ENCODE measurements around the gene CDK9.

Gene CDK9

DNA sequence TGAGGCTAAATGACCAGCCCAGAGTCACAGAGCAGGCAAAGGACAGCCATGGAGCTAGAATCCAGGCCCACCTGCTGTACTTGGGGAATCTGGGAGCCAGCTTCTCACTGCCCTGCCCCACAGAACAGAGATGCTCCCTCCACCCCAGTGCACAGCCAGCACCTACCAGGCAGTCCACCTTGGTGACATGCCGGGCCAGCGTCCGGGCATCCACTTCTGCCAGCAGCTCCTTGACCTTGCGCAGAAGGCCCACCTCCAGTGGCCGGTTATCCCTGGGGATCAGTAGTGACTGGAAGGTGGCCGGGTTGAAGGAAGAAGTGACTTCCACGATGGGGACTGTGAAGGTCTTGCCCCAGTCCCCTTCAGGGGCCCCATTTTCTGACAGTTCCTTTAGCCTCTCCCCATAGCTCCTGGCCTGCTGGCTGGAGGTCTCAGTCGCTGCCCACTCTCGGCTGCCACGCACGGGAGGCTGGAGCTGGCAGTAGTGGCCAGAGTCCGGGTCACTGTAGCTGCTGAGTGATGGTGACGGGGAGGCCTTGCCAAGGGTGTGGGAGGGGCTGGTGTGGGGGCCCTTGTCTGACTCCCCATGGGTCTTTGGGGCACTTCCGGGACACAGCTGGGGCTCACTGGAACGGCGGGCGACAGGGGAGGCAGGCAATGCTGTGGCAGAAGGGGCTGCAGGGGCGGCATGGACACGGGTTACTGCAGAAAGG, 41.3 kb upstream of the CDK9 start:
- no peak for TF ChIP-seq POLR2AphosphoS5 (IDR thresholded peaks at IDR 0.05; ENCODE audit: low read depth, low read length)
- TF ChIP-seq FOXP2 (optimal IDR thresholded peaks at IDR 0.05; ENCODE audit: borderline replicate concordance, extremely low read depth, extremely low read length, insufficient read depth) = no peak
- TF ChIP-seq TAF1 (IDR thresholded peaks at IDR 0.05; ENCODE audit: borderline replicate concordance, insufficient read depth, low read length) = no peak

DNA sequence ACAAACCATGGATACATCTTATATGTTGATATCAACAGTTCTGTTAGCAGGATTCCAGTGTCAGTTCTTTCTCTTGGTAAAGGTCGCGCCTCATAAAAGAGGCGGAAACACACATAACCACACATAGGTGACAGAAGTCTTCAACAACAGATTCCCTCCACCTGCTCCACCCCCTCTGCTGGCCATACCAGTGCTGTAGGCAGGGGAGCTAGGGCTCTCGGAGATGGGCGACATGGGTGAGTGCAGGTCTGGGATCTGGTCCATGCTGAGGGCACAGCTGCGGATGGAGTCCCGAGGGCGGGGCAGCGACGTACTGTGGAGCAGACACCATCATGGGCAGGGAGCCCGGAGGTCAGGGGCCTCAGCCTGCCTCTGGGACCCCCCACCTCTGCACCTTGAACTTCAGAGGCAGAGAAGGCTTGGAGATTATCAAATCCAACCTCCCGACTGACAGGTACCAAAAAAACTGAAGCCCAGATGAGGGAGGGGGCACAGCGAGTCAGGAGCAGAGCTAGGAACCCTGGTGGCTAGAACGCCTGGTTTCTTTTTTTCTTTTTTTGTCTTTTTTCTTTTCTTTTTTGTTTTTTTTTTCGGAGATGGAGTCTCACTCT, 38.8 kb upstream of the CDK9 start:
- TF ChIP-seq SIN3A (IDR thresholded peaks at IDR 0.05; ENCODE audit: borderline replicate concordance, insufficient read depth, low read length) (no peak), POLR2AphosphoS5 (IDR thresholded peaks at IDR 0.05; ENCODE audit: low read depth, low read length) (no peak), TAF1 (IDR thresholded peaks at IDR 0.05; ENCODE audit: borderline replicate concordance, insufficient read depth, low read length) (no peak), FOXP2 (optimal IDR thresholded peaks at IDR 0.05; ENCODE audit: borderline replicate concordance, extremely low read depth, extremely low read length, insufficient read depth) (no peak)
- TF ChIP-seq, protein P1, sequence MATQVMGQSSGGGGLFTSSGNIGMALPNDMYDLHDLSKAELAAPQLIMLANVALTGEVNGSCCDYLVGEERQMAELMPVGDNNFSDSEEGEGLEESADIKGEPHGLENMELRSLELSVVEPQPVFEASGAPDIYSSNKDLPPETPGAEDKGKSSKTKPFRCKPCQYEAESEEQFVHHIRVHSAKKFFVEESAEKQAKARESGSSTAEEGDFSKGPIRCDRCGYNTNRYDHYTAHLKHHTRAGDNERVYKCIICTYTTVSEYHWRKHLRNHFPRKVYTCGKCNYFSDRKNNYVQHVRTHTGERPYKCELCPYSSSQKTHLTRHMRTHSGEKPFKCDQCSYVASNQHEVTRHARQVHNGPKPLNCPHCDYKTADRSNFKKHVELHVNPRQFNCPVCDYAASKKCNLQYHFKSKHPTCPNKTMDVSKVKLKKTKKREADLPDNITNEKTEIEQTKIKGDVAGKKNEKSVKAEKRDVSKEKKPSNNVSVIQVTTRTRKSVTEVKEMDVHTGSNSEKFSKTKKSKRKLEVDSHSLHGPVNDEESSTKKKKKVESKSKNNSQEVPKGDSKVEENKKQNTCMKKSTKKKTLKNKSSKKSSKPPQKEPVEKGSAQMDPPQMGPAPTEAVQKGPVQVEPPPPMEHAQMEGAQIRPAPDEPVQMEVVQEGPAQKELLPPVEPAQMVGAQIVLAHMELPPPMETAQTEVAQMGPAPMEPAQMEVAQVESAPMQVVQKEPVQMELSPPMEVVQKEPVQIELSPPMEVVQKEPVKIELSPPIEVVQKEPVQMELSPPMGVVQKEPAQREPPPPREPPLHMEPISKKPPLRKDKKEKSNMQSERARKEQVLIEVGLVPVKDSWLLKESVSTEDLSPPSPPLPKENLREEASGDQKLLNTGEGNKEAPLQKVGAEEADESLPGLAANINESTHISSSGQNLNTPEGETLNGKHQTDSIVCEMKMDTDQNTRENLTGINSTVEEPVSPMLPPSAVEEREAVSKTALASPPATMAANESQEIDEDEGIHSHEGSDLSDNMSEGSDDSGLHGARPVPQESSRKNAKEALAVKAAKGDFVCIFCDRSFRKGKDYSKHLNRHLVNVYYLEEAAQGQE (IDR thresholded peaks at IDR 0.05; ENCODE audit: insufficient read depth in 1 of 2, low read depth in 2 of 2, low read length in 2 of 2) = no peak

DNA sequence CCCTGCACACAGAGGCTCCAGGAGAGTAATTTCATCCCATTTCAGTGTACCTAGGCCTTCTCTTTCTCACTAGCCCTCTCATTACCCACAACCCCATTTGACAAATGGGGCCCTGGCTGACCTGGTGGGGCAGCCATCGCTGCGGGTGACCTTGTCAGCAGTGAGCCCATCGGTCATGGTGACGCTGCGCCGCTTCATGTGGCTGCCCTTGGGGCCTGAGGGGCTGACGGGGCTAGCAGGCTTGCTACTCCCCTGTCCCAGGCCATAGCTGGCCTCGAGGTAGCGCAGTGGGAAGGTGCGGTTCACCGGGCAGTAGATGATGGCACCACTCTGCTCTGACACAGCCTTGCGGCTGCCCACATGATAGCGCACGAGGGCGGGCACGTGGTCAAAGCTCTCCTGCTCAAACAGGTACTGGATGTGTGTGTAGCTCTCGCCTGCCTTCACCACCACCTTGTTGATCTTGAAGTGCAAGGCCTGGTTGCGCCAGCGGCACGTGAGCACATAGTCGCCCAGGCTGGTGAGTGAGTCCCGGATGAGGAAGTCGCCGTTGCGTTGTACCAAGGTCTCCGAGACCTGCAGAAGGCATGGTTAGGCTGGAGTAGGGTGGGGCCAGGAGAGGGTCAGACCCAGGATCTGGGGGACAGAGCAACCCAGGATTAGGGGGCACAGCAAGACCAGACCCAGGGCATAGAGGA, 36.6 kb upstream of the CDK9 start:
- TF ChIP-seq, protein P1 (IDR thresholded peaks at IDR 0.05; ENCODE audit: insufficient read depth in 1 of 2, low read depth in 2 of 2, low read length in 2 of 2) = no peak
- TF ChIP-seq POLR2AphosphoS5 (IDR thresholded peaks at IDR 0.05; ENCODE audit: low read depth, low read length) (no peak), TAF1 (IDR thresholded peaks at IDR 0.05; ENCODE audit: borderline replicate concordance, insufficient read depth, low read length) (no peak), SIN3A (IDR thresholded peaks at IDR 0.05; ENCODE audit: borderline replicate concordance, insufficient read depth, low read length) (no peak), FOXP2 (optimal IDR thresholded peaks at IDR 0.05; ENCODE audit: borderline replicate concordance, extremely low read depth, extremely low read length, insufficient read depth) (no peak)

DNA sequence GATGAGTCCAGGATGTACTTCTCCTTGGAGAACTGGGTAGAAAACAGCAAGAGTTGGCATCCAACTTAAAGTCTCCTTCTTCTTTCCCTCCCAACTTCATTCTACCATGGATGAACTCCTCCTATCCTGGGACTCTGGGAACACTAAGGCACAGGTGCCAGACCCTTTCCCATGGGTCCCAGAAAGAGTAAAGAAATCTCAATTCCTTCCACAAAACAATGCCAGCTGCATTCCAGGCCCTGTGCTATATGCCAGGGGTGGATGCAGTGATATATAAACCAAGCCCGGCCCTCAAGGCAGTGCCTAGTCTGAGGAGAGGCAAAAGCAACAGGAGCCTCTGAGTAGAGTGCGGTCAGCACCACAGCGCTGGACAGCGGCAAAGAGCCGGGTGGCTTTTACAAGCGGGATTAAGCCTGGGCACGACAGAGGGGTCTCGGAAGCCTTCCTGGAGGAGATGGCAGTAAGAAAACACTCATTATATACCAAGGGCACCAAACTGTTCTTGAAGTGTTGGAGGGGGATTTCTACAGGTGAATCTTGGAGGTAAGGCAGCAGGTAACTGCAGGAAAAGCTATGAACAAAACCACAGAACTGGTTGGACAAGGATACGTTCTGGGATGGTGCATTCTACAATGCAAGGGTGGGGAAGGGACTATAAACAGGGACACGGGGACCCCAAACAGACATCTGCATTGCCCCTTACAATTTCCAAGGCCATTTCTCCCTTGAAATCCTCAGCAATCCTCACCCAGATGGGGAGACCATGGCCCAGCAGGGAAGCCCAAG, 34.4 kb upstream of the CDK9 start:
- no peak for TF ChIP-seq TAF1 (IDR thresholded peaks at IDR 0.05; ENCODE audit: borderline replicate concordance, insufficient read depth, low read length)
- TF ChIP-seq, protein P1 (IDR thresholded peaks at IDR 0.05; ENCODE audit: insufficient read depth in 1 of 2, low read depth in 2 of 2, low read length in 2 of 2) = peak; percentile 96 to 97
- TF ChIP-seq SIN3A (IDR thresholded peaks at IDR 0.05; ENCODE audit: borderline replicate concordance, insufficient read depth, low read length) = peak; percentile 17; the same call in 1 of the 2 replicates
- no peak for TF ChIP-seq FOXP2 (optimal IDR thresholded peaks at IDR 0.05; ENCODE audit: borderline replicate concordance, extremely low read depth, extremely low read length, insufficient read depth)
- no peak for TF ChIP-seq POLR2AphosphoS5 (IDR thresholded peaks at IDR 0.05; ENCODE audit: low read depth, low read length)

DNA sequence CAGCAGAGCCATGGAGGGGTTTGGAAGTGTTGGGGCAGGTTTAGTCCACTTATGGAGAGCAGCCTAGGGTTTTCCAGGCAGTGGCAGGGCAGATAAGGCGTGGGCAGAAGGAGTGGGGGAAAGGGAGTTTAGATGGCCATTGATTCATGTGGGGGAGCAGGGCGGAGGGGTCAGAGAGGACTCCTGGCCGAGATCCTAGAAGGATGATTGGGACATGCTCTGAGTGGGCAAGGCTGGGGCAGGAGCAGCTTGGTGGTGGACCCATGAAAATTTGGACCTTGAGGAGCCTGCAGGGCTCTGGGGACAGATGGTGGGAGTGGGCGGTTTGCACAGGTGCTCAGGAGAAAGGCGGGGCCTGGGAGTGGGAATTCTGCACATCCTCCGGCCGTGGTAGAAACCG, 32.7 kb upstream of the CDK9 start:
- no peak for TF ChIP-seq POLR2AphosphoS5 (IDR thresholded peaks at IDR 0.05; ENCODE audit: low read depth, low read length)
- TF ChIP-seq, protein P1 (IDR thresholded peaks at IDR 0.05; ENCODE audit: insufficient read depth in 1 of 2, low read depth in 2 of 2, low read length in 2 of 2) = no peak
- TF ChIP-seq SIN3A (IDR thresholded peaks at IDR 0.05; ENCODE audit: borderline replicate concordance, insufficient read depth, low read length) = no peak
- no peak for TF ChIP-seq TAF1 (IDR thresholded peaks at IDR 0.05; ENCODE audit: borderline replicate concordance, insufficient read depth, low read length)
- no peak for TF ChIP-seq FOXP2 (optimal IDR thresholded peaks at IDR 0.05; ENCODE audit: borderline replicate concordance, extremely low read depth, extremely low read length, insufficient read depth)

Data from PFSK-1 (cell line).